ENCODE data around the gene CCDC57. TPM values are rescaled to one million over a fixed set of nuclear protein-coding genes. Genes with fewer than 3 reads are reported as not detected.

CCDC57 gene
- total RNA-seq, 1 experiment from 2014 or later: 36.6 TPM

DNA sequence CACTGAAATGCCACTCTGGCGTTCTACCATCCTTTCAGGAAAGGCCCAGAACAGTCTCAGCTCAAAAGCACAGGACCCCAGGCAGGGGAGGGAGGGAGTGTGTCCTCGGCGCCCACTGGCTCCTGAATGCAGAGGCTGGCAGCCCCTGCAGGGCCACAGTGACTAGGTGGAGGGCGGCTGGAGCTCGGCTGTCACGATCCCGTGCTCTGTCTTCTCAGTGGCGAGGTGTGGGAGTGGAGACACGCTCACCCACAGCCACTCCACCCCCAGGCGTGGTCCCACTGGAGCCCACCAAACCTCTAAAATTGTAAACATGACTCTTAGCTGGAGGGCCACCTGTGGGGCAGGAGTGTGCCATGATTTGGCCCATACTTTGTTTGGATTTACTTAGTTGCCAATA lies 98.2 kb downstream of the CCDC57 start:
- H3K4me1 ChIP-seq (ENCODE audit: insufficient read depth, low read length): peaks cover 10% of the 10 kb centered on the region
- H3K36me3 ChIP-seq (ENCODE audit: low read depth, low read length): no peaks in the 10 kb centered on the region
- H3K9ac ChIP-seq (ENCODE audit: low read length): no peak overlapping the region
- no peaks in the 10 kb centered on the region for H3K27me3 ChIP-seq (ENCODE audit: low read length)
- no peak overlapping the region for H3K4me2 ChIP-seq (ENCODE audit: low read length)
- DNase-seq (no peak), ATAC-seq (no peak)
- no peak overlapping the region for H2AFZ ChIP-seq (ENCODE audit: low read length)
- no TSS peak for BruUV-seq (replicated peaks)
- no peaks in the 10 kb centered on the region for H3K9me3 ChIP-seq (ENCODE audit: low read length)
- intact Hi-C loops (cut with micrococcal nuclease): no loop called here
- H3K79me2 ChIP-seq (ENCODE audit: low read length): no peaks in the 10 kb centered on the region
- no peaks in the 10 kb centered on the region for H4K20me1 ChIP-seq (ENCODE audit: low read length)
- no peak overlapping the region for H3K4me3 ChIP-seq (ENCODE audit: low read length)
- no peak overlapping the region for H3K27ac ChIP-seq (ENCODE audit: low read length)
- ChIA-PET CTCF (no interaction called here), POLR2A (ENCODE audit: unreplicated experiment) (interaction anchor here (0.5 kb wide), 1 partner anchor 9 kb away, joined by 8 read pairs; no protein-coding TSS in a partner anchor)
- H3K9me2 ChIP-seq (replicated peaks; ENCODE audit: low read length): no peaks in the 10 kb centered on the region
- TF ChIP-seq, protein P1, sequence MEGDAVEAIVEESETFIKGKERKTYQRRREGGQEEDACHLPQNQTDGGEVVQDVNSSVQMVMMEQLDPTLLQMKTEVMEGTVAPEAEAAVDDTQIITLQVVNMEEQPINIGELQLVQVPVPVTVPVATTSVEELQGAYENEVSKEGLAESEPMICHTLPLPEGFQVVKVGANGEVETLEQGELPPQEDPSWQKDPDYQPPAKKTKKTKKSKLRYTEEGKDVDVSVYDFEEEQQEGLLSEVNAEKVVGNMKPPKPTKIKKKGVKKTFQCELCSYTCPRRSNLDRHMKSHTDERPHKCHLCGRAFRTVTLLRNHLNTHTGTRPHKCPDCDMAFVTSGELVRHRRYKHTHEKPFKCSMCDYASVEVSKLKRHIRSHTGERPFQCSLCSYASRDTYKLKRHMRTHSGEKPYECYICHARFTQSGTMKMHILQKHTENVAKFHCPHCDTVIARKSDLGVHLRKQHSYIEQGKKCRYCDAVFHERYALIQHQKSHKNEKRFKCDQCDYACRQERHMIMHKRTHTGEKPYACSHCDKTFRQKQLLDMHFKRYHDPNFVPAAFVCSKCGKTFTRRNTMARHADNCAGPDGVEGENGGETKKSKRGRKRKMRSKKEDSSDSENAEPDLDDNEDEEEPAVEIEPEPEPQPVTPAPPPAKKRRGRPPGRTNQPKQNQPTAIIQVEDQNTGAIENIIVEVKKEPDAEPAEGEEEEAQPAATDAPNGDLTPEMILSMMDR (conservative IDR thresholded peaks at IDR 0.05; ENCODE audit: low read depth, low read length): no peak
- TF ChIP-seq EZH2 (IDR thresholded peaks at IDR 0.05; ENCODE audit: low read length, unreplicated experiment) (no peak), EZH2phosphoT487 (IDR thresholded peaks at IDR 0.05; ENCODE audit: borderline replicate concordance, low read length) (no peak)
- peaks cover 4% of the 10 kb centered on the region for H3F3A ChIP-seq (ENCODE audit: low read length, unreplicated experiment)

DNA sequence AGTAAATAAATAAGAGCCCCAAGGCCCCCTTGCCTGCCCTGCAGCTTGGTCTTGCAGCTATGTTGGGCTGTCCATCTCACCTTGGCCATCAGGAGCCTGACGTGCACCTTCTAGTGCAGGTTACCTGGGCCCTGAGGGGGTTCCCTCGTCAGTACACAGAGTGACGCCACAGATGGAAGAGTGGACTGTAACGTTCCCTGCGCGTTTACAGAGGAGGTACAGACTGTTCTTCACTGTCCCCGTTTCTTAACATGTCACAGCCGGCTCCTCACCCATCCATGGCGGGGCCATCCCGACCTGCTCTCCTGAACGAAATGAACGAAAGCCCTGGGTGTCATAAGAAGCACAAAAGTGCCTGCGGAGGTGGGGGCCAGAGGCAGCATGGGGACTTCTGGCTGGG lies 98.7 kb downstream of the CCDC57 start:
- TF ChIP-seq EZH2 (IDR thresholded peaks at IDR 0.05; ENCODE audit: low read length, unreplicated experiment): no peak
- TF ChIP-seq EZH2phosphoT487 (IDR thresholded peaks at IDR 0.05; ENCODE audit: borderline replicate concordance, low read length): no peak
- TF ChIP-seq, protein P1 (conservative IDR thresholded peaks at IDR 0.05; ENCODE audit: low read depth, low read length): no peak

DNA sequence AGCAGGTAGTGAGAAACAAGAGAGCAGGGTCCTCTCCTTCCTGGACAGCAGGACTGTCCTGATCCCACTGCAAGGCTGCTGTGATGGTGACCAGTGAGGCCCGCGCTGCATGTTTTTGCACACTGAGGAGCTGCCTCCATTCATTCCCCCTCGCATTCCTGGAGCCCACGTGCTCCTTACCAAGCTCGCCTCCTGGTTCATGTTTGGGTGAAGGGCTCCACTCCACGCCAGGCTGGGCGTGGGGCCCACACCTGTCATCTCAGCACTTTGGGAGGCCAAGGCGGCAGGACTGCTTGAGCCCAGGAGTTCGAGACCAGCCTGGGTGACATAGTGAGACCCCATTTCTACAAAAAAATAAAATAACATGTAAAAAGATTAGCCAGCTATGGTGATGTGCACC lies 99.2 kb downstream of the CCDC57 start:
- no peak overlapping the region for H3K4me3 ChIP-seq (ENCODE audit: low read length)
- H3K79me2 ChIP-seq (ENCODE audit: low read length): no peaks in the 10 kb centered on the region
- H3K9me2 ChIP-seq (replicated peaks; ENCODE audit: low read length): no peaks in the 10 kb centered on the region
- no peaks in the 10 kb centered on the region for H3K9me3 ChIP-seq (ENCODE audit: low read length)
- H3K27me3 ChIP-seq (ENCODE audit: low read length): no peaks in the 10 kb centered on the region
- no TSS peak for BruUV-seq (replicated peaks)
- DNase-seq (no peak), ATAC-seq (no peak)
- ChIA-PET CTCF (no interaction called here), POLR2A (ENCODE audit: unreplicated experiment) (no interaction called here)
- peaks cover 10% of the 10 kb centered on the region for H3K4me1 ChIP-seq (ENCODE audit: insufficient read depth, low read length)
- H4K20me1 ChIP-seq (ENCODE audit: low read length): no peaks in the 10 kb centered on the region
- H3K36me3 ChIP-seq (ENCODE audit: low read depth, low read length): no peaks in the 10 kb centered on the region
- no peak overlapping the region for H3K4me2 ChIP-seq (ENCODE audit: low read length)
- H3F3A ChIP-seq (ENCODE audit: low read length, unreplicated experiment): peaks cover 4% of the 10 kb centered on the region
- intact Hi-C loops (cut with micrococcal nuclease): no loop called here
- TF ChIP-seq EZH2 (IDR thresholded peaks at IDR 0.05; ENCODE audit: low read length, unreplicated experiment) (no peak), EZH2phosphoT487 (IDR thresholded peaks at IDR 0.05; ENCODE audit: borderline replicate concordance, low read length) (no peak)
- TF ChIP-seq, protein P1 (conservative IDR thresholded peaks at IDR 0.05; ENCODE audit: low read depth, low read length): no peak
- H3K27ac ChIP-seq (ENCODE audit: low read length): no peak overlapping the region
- H2AFZ ChIP-seq (ENCODE audit: low read length): no peak overlapping the region
- H3K9ac ChIP-seq (ENCODE audit: low read length): no peak overlapping the region

More for the DNA sequence above, 98.7 kb downstream of the CCDC57 start:
- Histone ChIP-seq H3K27ac (ENCODE audit: low read length) (no peak overlapping the region), H4K20me1 (ENCODE audit: low read length) (no peaks in the 10 kb centered on the region), H2AFZ (ENCODE audit: low read length) (no peak overlapping the region), H3K36me3 (ENCODE audit: low read depth, low read length) (no peaks in the 10 kb centered on the region), H3K79me2 (ENCODE audit: low read length) (no peaks in the 10 kb centered on the region), H3K9me3 (ENCODE audit: low read length) (no peaks in the 10 kb centered on the region), H3K4me3 (ENCODE audit: low read length) (no peak overlapping the region), H3K4me1 (ENCODE audit: insufficient read depth, low read length) (peaks cover 10% of the 10 kb centered on the region), H3F3A (ENCODE audit: low read length, unreplicated experiment) (peaks cover 4% of the 10 kb centered on the region), H3K27me3 (ENCODE audit: low read length) (no peaks in the 10 kb centered on the region), H3K9me2 (replicated peaks; ENCODE audit: low read length) (no peaks in the 10 kb centered on the region), H3K9ac (ENCODE audit: low read length) (no peak overlapping the region), H3K4me2 (ENCODE audit: low read length) (no peak overlapping the region)
- CTCF ChIA-PET: no interaction called here
- DNase-seq (no peak), ATAC-seq (no peak)
- BruUV-seq (replicated peaks): no TSS peak
- POLR2A ChIA-PET (ENCODE audit: unreplicated experiment): no interaction called here
- intact Hi-C loops (cut with micrococcal nuclease): no loop called here
